ENCODE results near the gene JADE1.

Gene JADE1

GRCh38 chr4:128854433-128854832, 44.9 kb downstream of the JADE1 start:
- H3K27me3 ChIP-seq (ENCODE audit: low read length): no peaks in the 10 kb centered on the region
- H3K36me3 ChIP-seq (ENCODE audit: low read length): no peaks in the 10 kb centered on the region
- no peaks in the 10 kb centered on the region for H3K9me2 ChIP-seq (replicated peaks; ENCODE audit: insufficient read depth, low read length)
- no peak overlapping the region for H3K4me2 ChIP-seq (ENCODE audit: low read depth, low read length, poor library complexity, severe bottlenecking)
- no peak overlapping the region for H3K27ac ChIP-seq (ENCODE audit: low read depth, low read length)
- TF ChIP-seq, protein P1, sequence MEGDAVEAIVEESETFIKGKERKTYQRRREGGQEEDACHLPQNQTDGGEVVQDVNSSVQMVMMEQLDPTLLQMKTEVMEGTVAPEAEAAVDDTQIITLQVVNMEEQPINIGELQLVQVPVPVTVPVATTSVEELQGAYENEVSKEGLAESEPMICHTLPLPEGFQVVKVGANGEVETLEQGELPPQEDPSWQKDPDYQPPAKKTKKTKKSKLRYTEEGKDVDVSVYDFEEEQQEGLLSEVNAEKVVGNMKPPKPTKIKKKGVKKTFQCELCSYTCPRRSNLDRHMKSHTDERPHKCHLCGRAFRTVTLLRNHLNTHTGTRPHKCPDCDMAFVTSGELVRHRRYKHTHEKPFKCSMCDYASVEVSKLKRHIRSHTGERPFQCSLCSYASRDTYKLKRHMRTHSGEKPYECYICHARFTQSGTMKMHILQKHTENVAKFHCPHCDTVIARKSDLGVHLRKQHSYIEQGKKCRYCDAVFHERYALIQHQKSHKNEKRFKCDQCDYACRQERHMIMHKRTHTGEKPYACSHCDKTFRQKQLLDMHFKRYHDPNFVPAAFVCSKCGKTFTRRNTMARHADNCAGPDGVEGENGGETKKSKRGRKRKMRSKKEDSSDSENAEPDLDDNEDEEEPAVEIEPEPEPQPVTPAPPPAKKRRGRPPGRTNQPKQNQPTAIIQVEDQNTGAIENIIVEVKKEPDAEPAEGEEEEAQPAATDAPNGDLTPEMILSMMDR (IDR thresholded peaks at IDR 0.05; ENCODE audit: insufficient read depth, low read length, poor library complexity, severe bottlenecking): no peak
- no peak for TF ChIP-seq EZH2phosphoT487 (conservative IDR thresholded peaks at IDR 0.05; ENCODE audit: low read length)
- no peaks in the 10 kb centered on the region for H3K9me3 ChIP-seq (ENCODE audit: insufficient read depth, low read length)
- no peak overlapping the region for H2AFZ ChIP-seq (ENCODE audit: low read depth, low read length, severe bottlenecking)
- H3K4me3 ChIP-seq (ENCODE audit: insufficient read depth, low read length, poor library complexity, severe bottlenecking): no peak overlapping the region
- H3F3A ChIP-seq (ENCODE audit: insufficient read depth): no peaks in the 10 kb centered on the region
- no peak overlapping the region for H3K9ac ChIP-seq (ENCODE audit: low read length)
- no peaks in the 10 kb centered on the region for H4K20me1 ChIP-seq (ENCODE audit: low read depth, low read length)
- no peaks in the 10 kb centered on the region; the same call in 1 of the 2 replicates for H3K79me2 ChIP-seq (ENCODE audit: insufficient read depth, low read length)

DNA sequence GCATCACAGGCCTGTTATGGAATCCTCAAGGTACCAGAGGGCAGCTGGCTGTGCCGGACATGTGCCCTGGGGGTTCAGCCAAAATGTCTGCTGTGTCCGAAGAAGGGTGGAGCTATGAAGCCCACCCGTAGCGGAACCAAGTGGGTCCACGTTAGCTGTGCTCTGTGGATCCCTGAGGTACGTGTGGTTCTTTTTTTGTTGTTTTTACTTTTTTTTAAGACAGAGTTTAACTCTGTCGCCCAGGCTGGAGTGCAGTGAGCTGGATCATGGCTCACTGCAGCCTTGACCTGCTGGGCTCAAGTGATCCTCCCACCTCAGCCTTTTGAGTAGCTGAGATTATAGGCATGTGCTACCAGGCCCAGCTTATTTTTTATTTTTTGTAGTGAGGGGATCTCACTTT, 46.1 kb downstream of the JADE1 start:
- H3K4me2 ChIP-seq (ENCODE audit: low read depth, low read length, poor library complexity, severe bottlenecking): no peak overlapping the region
- no peak overlapping the region for H3K4me3 ChIP-seq (ENCODE audit: insufficient read depth, low read length, poor library complexity, severe bottlenecking)
- H2AFZ ChIP-seq (ENCODE audit: low read depth, low read length, severe bottlenecking): no peak overlapping the region
- no peak overlapping the region for H3K9ac ChIP-seq (ENCODE audit: low read length)
- H3K36me3 ChIP-seq (ENCODE audit: low read length): no peaks in the 10 kb centered on the region; the same call in 1 of the 2 replicates
- H3K27me3 ChIP-seq (ENCODE audit: low read length): no peaks in the 10 kb centered on the region
- no peaks in the 10 kb centered on the region for H3F3A ChIP-seq (ENCODE audit: insufficient read depth)
- no peaks in the 10 kb centered on the region for H4K20me1 ChIP-seq (ENCODE audit: low read depth, low read length)
- H3K27ac ChIP-seq (ENCODE audit: low read depth, low read length): no peak overlapping the region
- H3K79me2 ChIP-seq (ENCODE audit: insufficient read depth, low read length): no peaks in the 10 kb centered on the region; the same call in 1 of the 2 replicates
- H3K9me2 ChIP-seq (replicated peaks; ENCODE audit: insufficient read depth, low read length): no peaks in the 10 kb centered on the region
- H3K9me3 ChIP-seq (ENCODE audit: insufficient read depth, low read length): no peaks in the 10 kb centered on the region
- TF ChIP-seq EZH2phosphoT487 (conservative IDR thresholded peaks at IDR 0.05; ENCODE audit: low read length): no peak
- TF ChIP-seq, protein P1 (IDR thresholded peaks at IDR 0.05; ENCODE audit: insufficient read depth, low read length, poor library complexity, severe bottlenecking): no peak

- H3K9me3 ChIP-seq (ENCODE audit: insufficient read depth, low read length): no peaks in the 10 kb centered on the region
- H3K27me3 ChIP-seq (ENCODE audit: low read length): no peaks in the 10 kb centered on the region
- H3K79me2 ChIP-seq (ENCODE audit: insufficient read depth, low read length): no peaks in the 10 kb centered on the region; the same call in 1 of the 2 replicates
- H3K4me3 ChIP-seq (ENCODE audit: insufficient read depth, low read length, poor library complexity, severe bottlenecking): no peak overlapping the region
- no peak for TF ChIP-seq EZH2phosphoT487 (conservative IDR thresholded peaks at IDR 0.05; ENCODE audit: low read length)
- TF ChIP-seq, protein P1 (IDR thresholded peaks at IDR 0.05; ENCODE audit: insufficient read depth, low read length, poor library complexity, severe bottlenecking): no peak
- H4K20me1 ChIP-seq (ENCODE audit: low read depth, low read length): no peaks in the 10 kb centered on the region
- no peaks in the 10 kb centered on the region; the same call in 1 of the 2 replicates for H3K36me3 ChIP-seq (ENCODE audit: low read length)
- H3K9me2 ChIP-seq (replicated peaks; ENCODE audit: insufficient read depth, low read length): no peaks in the 10 kb centered on the region
- H3K4me2 ChIP-seq (ENCODE audit: low read depth, low read length, poor library complexity, severe bottlenecking): no peak overlapping the region
- H3F3A ChIP-seq (ENCODE audit: insufficient read depth): no peaks in the 10 kb centered on the region
- no peak overlapping the region for H3K27ac ChIP-seq (ENCODE audit: low read depth, low read length)
- no peak overlapping the region for H2AFZ ChIP-seq (ENCODE audit: low read depth, low read length, severe bottlenecking)
- no peak overlapping the region for H3K9ac ChIP-seq (ENCODE audit: low read length)
These were observed 46.7 kb downstream of the JADE1 start for GRCh38 chr4:128856246-128856645.
